Activated naive CD4-positive, alpha-beta T cell treated with anti-CD3 and anti-CD28 coated beads for 36 hours (primary cell): ENCODE measurements around the gene BMP2K. TPM values are rescaled to one million over a fixed set of nuclear protein-coding genes. Genes with fewer than 3 reads are reported as not detected.

Source experiments
- CTCF ChIA-PET: fragments of 350-600 bp; sonication (Branson Sonifier 250); formaldehyde crosslinking; loops from one replicate; lab custom pipeline; 2021; ENCODE audit warnings: antibody characterized with exemption; lab: Charles Lee
- DNase-seq: peaks from one replicate; pipeline ENCODE4 v3.0.0-alpha.2; 2020
- H3K27ac Mint-ChIP-seq: one replicate; pipeline ENCODE4 v1.8.0; 2021; ENCODE audit warnings: mild to moderate bottlenecking, mixed read lengths
- H3K27me3 Mint-ChIP-seq: one replicate; pipeline ENCODE4 v1.8.0; 2021; ENCODE audit warnings: low read depth, mixed read lengths
- H3K36me3 Mint-ChIP-seq: one replicate; pipeline ENCODE4 v1.8.0; 2021; ENCODE audit warnings: low read depth, mixed read lengths
- H3K4me1 Mint-ChIP-seq: one replicate; pipeline ENCODE4 v1.8.0; 2021; ENCODE audit warnings: low read depth, mixed read lengths
- H3K4me3 Mint-ChIP-seq: one replicate; pipeline ENCODE4 v1.8.0; 2021; ENCODE audit warnings: mild to moderate bottlenecking, moderate library complexity, mixed read lengths
- H3K9me3 Mint-ChIP-seq: one replicate; pipeline ENCODE4 v1.8.0; 2021; ENCODE audit warnings: mixed read lengths
- intact Hi-C: fragments of 100-400 bp; cut with micrococcal nuclease; formaldehyde crosslinking; loops from one replicate; pipeline ENCODE4 v1.15.1; 2023
- total RNA-seq, 2 experiments: library from RNA; stranded (reverse); gene quantifications; one replicate each; pipeline ENCODE4 v1.2.3, GENCODE V29; 2021

BMP2K gene
- total RNA-seq = 10 to 100 TPM; 12.7 to 14.5 TPM

- intact Hi-C loops = loop anchor here (1.0 to 10.0 kb wide), 10 partner anchors 89 to 1701 kb away; partner anchors contain the start of genes ANTXR2, CCNI and MRPL1
- CTCF ChIA-PET = interaction anchor here (1.0 to 1.2 kb wide), 2 partner anchors 87 to 134 kb away, joined by 3 to 4 read pairs; no protein-coding TSS in a partner anchor
- Mint-ChIP-seq H3K27ac (peak within 1 kb of the TSS; percentile 95), H3K4me3 (peak within 1 kb of the TSS; percentile 90), H3K27me3 (no peaks in the 10 kb centered on the region), H3K9me3 (no peaks in the 10 kb centered on the region), H3K36me3 (no peaks in the 10 kb centered on the region), H3K4me1 (peaks cover 17% of the 10 kb centered on the region)
- peak; percentile 77 for DNase-seq
Measured at GRCh38 chr4:78776079-78776728, at the start of gene BMP2K. TSS of gene BMP2K (plus strand) at chr4:78776350. CDS start at chr4:78776544, 194 bp downstream.

DNA sequence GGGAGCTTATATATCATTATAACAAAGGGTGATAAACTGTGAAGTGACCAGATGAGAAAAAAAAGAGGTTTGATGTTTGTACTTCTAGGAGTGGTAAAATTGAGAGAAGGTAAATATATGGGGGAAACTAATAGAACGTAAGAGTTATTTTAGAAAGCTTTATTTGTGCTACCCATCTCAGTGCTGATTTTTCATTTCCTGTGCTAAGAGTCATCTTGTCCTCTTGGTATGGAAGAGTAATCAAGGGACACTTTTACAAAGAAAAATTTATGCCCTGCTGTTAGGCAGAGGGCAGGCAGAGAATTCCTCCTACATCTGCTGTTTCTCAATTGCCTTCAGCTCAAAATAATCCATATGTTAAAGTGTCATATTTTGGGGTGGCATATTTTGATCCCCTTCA lies 49.6 kb upstream of the BMP2K start:
- Mint-ChIP-seq H3K27me3 (no peaks in the 10 kb centered on the region), H3K4me1 (peaks cover 1% of the 10 kb centered on the region), H3K36me3 (no peaks in the 10 kb centered on the region), H3K4me3 (no peak overlapping the region), H3K27ac (no peak overlapping the region), H3K9me3 (no peaks in the 10 kb centered on the region)
- CTCF ChIA-PET = interaction anchor here (0.6 to 1.2 kb wide), 2 partner anchors 12 to 52 kb away, joined by 3 to 5 read pairs; no protein-coding TSS in a partner anchor
- intact Hi-C loops = no loop called here
- DNase-seq = no peak

DNA sequence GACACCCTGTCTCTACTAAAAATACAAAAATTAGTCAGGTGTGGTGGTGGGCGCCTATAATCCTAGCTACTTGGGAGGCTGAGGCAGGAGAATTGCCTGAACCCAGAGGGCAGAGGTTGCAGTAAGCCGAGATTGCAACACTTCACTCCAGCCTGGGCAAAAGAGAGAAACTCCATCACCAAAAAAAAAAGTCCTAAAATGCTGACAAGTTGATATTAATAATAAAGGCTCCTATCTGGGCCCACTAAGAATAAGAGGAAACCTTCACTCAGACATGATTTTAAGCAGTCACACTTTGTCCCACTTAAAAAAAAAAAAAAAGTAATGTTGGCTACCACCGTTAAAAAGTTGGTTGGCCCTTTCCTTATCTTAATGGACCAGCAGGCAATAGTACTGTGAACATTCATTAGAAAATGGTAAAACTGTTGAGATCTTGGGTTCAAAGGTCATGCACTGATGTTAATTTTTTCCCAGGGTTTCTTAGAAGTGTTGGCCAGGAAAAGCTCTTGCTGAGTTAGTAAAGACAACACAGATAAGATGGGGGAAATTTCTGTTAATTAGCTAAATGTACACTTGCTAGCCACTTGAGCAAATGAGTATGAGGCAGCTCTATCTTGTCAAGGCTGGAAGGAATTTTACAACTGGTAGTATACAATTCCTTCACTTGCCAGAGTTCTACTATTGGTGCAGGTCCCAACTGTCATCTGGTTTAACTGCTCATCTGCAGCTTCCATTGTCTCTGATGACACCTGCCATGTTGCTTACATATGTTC lies 43.6 kb upstream of the BMP2K start:
- H3K4me3 Mint-ChIP-seq = no peak overlapping the region
- no peaks in the 10 kb centered on the region for H3K36me3 Mint-ChIP-seq
- no peak for DNase-seq
- intact Hi-C loops = no loop called here
- no peaks in the 10 kb centered on the region for H3K27me3 Mint-ChIP-seq
- H3K9me3 Mint-ChIP-seq = no peaks in the 10 kb centered on the region
- CTCF ChIA-PET = interaction anchor here (0.6 kb wide), 2 partner anchors 117 to 581 kb away, joined by 3 read pairs; no protein-coding TSS in a partner anchor
- H3K27ac Mint-ChIP-seq = no peak overlapping the region
- peaks cover 3% of the 10 kb centered on the region for H3K4me1 Mint-ChIP-seq

DNA sequence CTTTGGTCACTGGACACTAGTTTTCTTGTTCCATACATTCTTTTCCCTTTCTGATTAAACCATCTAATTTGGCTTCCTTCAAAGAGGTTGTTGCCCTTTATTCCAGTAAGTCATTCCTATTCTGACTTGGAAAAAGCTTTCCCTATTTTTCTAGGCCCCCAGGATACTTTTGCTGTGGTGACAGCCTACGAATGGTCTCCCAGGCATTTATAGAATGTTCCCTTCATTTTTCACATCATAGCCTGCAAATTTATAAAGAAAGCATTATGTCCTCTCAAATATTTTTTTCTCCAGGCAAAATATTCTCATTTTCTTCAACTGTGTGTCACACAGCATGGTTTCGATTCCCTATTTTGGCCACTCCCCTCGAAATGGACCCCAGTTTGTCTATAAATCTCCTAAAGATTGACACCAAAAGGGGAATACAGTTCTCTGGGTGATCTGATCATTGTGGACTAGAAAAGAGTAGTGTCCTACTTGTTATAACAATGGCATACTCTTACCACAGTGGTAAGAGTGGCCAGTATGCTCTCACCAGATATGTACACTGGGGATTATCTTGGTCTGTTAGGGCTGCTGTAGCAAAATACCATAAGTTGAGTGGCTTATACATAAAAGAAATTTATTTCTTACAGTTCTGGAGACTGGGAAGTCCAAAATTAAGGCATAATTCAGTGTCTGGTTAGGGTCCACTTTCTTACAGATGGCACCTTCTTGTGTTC lies 41.5 kb upstream of the BMP2K start:
- Mint-ChIP-seq H3K27me3 (no peaks in the 10 kb centered on the region), H3K4me1 (peaks cover 3% of the 10 kb centered on the region), H3K27ac (no peak overlapping the region), H3K4me3 (no peak overlapping the region), H3K36me3 (no peaks in the 10 kb centered on the region), H3K9me3 (no peaks in the 10 kb centered on the region)
- intact Hi-C loops = no loop called here
- CTCF ChIA-PET = no interaction called here
- DNase-seq = no peak

- Mint-ChIP-seq H3K4me1 (peaks cover 3% of the 10 kb centered on the region), H3K36me3 (no peaks in the 10 kb centered on the region), H3K27me3 (no peaks in the 10 kb centered on the region), H3K9me3 (no peaks in the 10 kb centered on the region), H3K4me3 (no peak overlapping the region), H3K27ac (no peak overlapping the region)
- CTCF ChIA-PET = no interaction called here
- no peak for DNase-seq
- intact Hi-C loops = no loop called here
Measured at GRCh38 chr4:78735697-78736096, 40.5 kb upstream of the BMP2K start.

- Mint-ChIP-seq H3K27ac (no peak overlapping the region), H3K4me1 (peaks cover 3% of the 10 kb centered on the region), H3K4me3 (no peak overlapping the region), H3K9me3 (no peaks in the 10 kb centered on the region), H3K27me3 (no peaks in the 10 kb centered on the region), H3K36me3 (no peaks in the 10 kb centered on the region)
- no peak for DNase-seq
- intact Hi-C loops = no loop called here
- CTCF ChIA-PET = interaction anchor here (0.5 kb wide), 2 partner anchors 91 to 841 kb away, joined by 3 read pairs; no protein-coding TSS in a partner anchor
Measured at GRCh38 chr4:78737035-78737434, 39.1 kb upstream of the BMP2K start.

- Mint-ChIP-seq H3K4me1 (peaks cover 3% of the 10 kb centered on the region), H3K9me3 (no peaks in the 10 kb centered on the region), H3K4me3 (no peak overlapping the region), H3K27me3 (no peaks in the 10 kb centered on the region), H3K36me3 (no peaks in the 10 kb centered on the region), H3K27ac (no peak overlapping the region)
- CTCF ChIA-PET = no interaction called here
- no peak for DNase-seq
- intact Hi-C loops = no loop called here
Measured at GRCh38 chr4:78737973-78738372, 38.2 kb upstream of the BMP2K start.

DNA sequence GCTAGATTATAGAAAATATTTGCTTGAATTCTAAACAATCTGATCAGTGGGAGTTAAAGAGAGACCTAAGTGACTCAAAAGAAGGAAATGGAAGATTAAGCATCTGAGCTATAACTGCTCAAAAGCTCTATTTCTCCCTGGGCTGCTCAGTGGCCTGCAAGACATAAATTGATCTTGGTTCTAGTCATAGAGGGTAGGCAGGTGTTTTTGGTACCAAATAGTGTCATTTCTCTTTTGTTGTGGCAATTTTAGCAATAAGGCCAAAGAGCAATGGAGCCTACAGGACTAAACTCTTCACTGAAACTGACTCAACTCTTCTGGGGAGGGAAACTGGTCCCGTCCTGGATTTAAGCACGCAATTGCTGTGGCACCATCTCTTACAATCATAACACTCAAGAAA lies 33.9 kb upstream of the BMP2K start:
- Mint-ChIP-seq H3K4me3 (no peak overlapping the region), H3K27me3 (no peaks in the 10 kb centered on the region), H3K9me3 (no peaks in the 10 kb centered on the region), H3K27ac (no peak overlapping the region), H3K4me1 (no peaks in the 10 kb centered on the region), H3K36me3 (no peaks in the 10 kb centered on the region)
- DNase-seq = no peak
- intact Hi-C loops = no loop called here
- CTCF ChIA-PET = no interaction called here

GRCh38 chr4:78747475-78747922 lies 28.7 kb upstream of the BMP2K start:
- Mint-ChIP-seq H3K36me3 (no peaks in the 10 kb centered on the region), H3K27me3 (no peaks in the 10 kb centered on the region), H3K4me3 (no peak overlapping the region), H3K27ac (no peak overlapping the region), H3K4me1 (peaks cover 2% of the 10 kb centered on the region), H3K9me3 (no peaks in the 10 kb centered on the region)
- intact Hi-C loops = no loop called here
- CTCF ChIA-PET = interaction anchor here (0.5 kb wide), 1 partner anchor 136 kb away, joined by 4 read pairs; no protein-coding TSS in a partner anchor
- no peak for DNase-seq

- Mint-ChIP-seq H3K4me1 (peaks cover 2% of the 10 kb centered on the region), H3K27me3 (no peaks in the 10 kb centered on the region), H3K27ac (no peak overlapping the region), H3K9me3 (no peaks in the 10 kb centered on the region), H3K4me3 (no peak overlapping the region), H3K36me3 (no peaks in the 10 kb centered on the region)
- intact Hi-C loops = no loop called here
- no peak for DNase-seq
- CTCF ChIA-PET = no interaction called here
Measured at GRCh38 chr4:78748381-78748780, 27.8 kb upstream of the BMP2K start.

DNA sequence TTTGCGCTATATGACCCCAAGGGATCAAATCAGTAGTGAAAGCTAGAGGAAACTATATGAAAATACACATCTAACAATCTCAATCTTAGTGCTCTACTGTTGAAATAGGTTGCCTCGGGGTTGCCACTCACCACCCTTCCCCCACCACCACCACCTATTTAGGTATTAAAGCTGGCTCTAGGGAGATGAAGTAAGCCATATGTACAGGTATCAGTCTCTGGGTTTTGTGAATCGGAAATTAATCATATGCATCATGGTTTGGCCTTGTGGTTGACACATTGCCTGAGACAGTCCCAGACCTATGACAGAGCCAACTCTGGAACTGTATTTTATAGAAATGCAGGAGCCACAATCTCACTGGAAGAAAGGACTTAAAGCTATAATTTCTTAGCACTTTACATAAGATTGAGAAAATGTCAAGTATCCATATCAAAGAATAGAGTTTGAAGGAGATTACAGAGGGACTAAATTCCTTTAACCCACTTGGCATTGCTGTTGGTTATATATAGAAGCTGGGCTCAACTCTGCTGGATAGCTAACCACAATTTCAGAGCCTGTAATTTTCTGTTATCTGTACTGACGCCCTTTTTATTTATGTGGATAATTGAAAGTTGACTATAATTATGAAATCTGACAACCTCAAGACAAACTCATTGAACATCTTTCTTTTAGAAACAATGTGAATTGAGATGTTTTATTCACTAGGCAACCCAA lies 26.7 kb upstream of the BMP2K start:
- DNase-seq = no peak
- Mint-ChIP-seq H3K4me3 (no peak overlapping the region), H3K9me3 (no peaks in the 10 kb centered on the region), H3K36me3 (no peaks in the 10 kb centered on the region), H3K27me3 (no peaks in the 10 kb centered on the region), H3K4me1 (peaks cover 2% of the 10 kb centered on the region), H3K27ac (no peak overlapping the region)
- CTCF ChIA-PET = no interaction called here
- intact Hi-C loops = no loop called here
